HG03135 (cell line): ENCODE measurements around the gene ZDHHC19.
"Not testable (repeated sequence)": the region's sequence is repeated elsewhere in the genome, so short reads cannot be mapped to it uniquely, and the experiment has no call there.

Source experiments
- ATAC-seq: cut with Tn5 transposase; IDR thresholded peaks from one replicate; pipeline ENCODE4 v1.9.1; 2021; ENCODE audit warnings: mild to moderate bottlenecking, moderate library complexity; ENCODE audit not compliant: unreplicated experiment

ZDHHC19 gene

DNA sequence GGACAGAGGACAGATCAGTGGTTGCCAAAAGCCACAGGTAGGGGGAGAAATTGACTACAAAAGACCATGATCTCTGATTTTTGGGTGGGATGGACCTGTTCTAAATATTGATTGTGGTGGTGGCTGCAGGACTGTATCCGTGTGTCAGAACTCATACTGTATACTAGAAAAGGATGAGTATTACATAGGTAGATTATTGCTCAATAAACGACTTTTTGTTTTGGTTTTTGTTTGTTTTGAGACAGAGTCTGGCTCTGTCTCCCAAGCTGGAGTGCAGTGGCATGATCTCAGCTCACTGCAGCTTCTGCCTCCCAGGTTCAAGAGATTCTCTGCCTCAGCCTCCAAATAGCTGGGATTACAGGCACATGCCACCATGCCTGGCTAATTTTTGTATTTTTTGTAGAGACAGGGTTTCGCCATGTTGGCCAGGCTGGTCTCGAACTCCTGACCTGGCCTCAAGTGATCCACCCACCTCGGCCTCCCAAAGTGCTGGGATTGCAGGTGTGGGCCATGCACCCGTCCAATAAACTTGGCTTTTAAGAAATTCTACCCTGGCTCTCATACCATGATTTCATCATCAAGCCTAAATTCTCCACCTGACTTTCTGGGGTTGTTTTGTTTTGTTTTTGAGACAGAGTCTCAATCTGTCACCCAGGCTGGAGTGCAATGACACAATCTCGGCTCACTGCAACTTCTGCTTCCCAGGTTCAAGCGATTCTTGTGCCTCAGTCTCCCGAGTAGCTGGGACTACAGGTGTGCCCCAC is 5.6 kb downstream of the ZDHHC19 start:
- ATAC-seq: not testable (repeated sequence)

DNA sequence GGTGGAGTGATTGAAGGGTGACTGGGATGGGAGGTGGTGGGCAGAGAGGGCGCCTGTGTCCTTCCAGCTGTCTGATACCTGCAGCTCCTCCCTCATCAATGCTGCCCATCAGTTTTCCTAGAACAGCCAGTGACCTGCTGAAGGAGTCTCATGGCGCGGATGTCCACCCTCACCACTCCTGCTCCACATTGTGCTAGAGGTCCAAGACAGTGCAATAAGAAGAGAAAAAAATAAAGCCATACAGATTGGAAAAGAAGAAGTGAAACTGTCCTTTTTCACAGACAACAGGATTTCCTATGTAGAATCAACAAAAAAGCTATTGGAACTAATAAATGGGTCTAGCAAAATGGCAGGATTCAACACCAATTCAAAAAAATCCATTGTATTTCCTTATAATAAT is 7.4 kb downstream of the ZDHHC19 start:
- ATAC-seq: no peak

DNA sequence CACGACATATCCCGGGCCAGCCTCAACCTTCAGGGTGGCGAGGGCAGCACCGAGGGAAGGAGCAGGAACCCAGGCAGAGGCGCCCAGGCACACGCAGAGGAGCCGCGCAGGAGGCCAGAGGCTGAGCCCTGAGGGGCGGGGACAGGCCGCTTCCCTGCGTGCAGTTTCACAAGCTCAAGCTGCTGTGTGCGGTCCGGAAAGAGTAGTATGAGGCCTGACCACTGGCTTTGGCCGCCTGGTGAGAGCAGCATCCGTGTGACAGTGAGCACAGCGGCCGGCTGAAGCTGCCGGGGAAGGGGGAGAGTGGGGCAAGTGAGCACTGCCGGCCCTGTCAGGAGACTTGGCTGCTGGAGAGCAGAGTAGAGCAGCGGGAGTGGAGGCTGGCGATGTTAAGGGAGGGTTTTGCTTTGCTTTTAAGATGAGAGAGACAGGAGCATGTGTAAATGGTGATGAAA is 8.7 kb downstream of the ZDHHC19 start:
- peak; percentile 50 for ATAC-seq

DNA sequence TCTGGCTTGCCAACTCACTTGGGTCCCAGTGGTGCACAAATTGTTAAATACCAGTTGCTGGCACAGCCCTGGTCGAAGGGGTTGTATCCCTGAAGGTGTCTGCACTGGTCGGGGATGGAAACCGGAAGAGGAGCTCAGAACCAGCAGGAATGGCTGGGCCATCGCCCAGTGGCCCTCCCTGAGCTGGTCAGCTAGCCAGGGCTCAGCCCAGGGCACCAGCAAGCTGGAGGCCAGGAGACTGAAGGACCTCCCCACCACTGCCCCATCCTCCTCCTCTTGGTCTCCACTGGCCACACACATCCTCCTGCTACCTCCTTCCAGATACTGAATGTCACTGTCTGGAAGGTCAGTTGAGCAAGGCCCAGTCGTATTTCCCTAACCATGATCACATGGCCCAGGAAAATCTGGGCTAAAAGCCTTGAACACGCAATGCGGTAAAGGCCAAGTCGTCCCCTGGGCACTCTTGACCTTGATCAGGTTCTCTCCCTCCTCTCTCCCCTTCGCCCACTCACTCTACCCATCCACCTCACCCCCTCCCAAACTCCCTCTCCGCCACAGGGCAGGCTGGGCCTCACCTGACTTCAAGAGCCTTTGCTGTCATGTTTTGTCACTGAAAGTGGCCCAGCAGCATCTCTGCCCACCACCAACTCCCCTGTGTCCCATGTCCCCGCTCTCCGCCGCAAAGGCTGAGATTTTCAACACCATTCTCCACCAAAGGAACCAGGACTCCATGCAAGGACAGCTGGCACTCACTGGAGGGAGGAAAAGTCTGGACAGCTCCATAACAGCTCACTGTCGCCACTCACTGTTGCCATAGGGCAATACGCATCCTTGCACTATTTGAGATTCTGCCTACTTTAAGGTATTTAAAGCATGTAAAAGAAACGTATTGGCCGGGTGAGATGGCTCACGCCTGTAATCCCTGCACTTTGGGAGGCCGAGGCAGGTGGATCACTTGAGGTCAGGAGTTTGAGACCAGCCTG is 12.1 kb downstream of the ZDHHC19 start:
- no peak for ATAC-seq

DNA sequence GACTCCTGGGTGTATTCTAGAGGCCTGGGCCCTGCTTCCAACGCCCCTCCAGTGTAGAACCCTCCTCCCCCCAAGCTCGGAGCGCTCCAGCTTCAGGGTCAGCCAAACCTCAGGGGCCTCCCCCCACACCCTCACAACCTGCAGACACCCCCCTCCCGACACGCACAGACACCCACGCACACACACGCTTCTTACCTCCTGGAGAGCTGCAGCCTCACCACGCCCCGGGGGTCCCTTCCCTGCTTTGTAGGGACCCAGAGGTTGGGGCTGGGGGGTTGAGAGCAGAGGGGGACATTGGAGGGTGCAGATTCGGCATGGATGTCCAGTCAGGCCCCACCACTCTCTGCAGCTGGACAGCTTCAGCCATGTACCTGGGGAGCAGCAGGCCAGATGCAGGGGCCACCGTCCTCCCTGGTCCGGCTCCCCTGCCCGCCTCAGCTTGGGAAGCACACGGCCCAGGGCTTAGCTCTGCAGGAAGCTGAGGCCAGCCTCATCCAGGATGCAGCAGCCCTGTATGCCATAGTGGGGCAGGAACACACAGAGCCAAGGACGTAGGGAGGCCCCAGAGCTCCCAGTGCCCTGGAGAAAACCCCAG is 13.0 kb downstream of the ZDHHC19 start:
- no peak for ATAC-seq

DNA sequence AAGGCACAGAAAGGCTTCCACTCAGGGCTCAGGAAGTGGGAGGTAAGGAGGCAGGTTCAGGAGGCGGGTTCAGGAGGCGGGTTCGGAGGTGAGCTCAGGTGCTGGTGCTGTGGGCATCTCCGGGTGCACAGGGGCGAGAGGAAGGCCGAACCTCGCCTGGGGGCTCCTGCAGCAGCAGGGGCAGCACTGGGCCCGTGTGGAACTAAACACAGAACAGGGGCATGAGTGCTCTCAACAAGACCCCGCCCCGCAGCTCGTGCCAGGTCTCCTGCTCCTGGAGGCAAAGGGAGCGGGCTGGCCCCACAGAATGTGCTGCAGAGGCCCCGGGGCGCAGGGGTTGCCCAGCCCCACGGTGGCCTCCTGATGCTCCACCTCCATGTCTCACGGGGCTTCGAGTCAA is 13.7 kb downstream of the ZDHHC19 start:
- no peak for ATAC-seq

DNA sequence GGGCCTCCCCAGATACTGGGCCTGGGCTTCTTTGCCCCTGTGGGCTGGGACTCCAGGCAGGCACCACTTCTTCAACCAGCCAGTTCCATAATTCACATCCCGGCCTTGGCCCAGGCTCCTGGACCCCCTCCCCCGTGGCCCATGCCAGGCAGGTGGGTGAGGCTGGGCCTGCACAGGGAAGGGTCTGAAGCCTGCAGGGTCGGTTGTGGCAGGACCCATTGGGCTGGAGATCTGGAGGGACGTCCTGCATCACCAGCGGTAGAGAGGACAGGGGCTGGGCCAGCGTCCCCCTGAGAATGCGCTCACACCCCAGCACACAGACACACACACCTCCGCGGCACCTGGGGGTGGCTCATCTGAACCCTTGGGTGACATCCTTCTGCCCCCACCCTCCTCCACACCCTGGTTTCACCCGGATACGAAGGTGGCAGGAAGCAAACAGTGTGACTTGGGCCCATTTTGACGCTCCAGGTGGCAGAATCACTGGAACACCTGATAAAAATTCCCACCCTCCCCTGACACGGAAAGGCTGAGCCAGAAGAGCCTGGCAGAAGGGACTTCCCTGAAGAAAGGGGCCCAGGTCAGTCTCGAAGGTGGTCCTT is 15.4 kb downstream of the ZDHHC19 start:
- no peak for ATAC-seq

DNA sequence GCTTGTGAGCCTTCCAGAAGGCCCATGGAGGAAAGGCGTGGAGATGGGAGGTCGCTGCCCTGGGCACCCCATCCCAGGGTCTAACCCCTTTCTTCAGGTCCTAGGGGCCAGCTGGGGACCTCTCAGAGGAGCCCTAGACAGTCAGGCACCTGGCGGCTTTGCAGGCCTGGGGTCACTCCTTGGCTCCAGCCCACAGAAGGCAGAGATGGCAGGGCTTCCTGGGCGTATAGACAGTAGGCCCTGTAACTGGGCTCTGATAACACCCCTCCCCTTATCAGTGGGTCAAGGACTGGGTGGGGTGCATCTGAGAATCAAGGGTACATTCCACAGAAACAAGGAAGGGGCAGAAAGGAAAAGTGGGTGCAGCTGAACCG is 16.7 kb downstream of the ZDHHC19 start:
- ATAC-seq: no peak

DNA sequence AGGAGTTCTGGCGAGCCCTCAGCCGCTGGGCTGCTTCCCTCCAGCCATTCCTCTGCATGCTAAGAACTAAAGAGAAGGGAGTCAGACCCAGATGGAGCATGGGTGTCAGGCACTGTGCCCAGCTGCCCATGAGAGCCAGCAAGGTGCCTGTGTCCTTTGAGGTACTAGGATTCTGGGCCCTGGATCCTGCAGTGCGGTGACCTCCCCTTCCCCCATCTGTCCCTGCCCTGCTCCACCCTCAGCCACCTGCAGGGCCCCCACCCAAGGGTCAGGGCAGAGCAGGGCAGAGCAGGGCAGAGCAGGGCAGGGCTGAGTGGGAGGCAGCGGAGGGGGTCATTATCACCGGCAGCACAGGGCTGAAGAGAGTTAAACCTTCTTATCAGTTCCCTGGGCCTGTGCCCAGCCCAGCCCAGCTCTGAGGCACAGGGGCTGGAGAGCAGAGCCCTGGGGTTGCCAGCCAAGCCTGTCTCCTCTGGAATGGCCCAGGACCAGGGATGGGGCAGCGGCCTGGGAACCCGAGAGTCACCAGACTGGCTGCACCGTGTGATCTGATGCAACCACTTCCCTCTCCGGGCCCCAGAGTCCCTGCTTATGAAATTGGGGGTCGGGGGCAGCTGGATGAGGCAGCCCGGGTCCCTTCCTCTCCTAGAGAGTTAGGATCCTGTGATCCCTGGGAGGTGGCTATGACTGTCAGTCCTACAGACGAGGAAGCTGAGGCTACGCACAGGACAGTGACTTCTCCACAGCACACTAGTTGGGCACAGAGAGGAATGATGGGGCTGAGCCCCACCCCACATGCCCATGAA is 17.3 kb downstream of the ZDHHC19 start:
- ATAC-seq: no peak

DNA sequence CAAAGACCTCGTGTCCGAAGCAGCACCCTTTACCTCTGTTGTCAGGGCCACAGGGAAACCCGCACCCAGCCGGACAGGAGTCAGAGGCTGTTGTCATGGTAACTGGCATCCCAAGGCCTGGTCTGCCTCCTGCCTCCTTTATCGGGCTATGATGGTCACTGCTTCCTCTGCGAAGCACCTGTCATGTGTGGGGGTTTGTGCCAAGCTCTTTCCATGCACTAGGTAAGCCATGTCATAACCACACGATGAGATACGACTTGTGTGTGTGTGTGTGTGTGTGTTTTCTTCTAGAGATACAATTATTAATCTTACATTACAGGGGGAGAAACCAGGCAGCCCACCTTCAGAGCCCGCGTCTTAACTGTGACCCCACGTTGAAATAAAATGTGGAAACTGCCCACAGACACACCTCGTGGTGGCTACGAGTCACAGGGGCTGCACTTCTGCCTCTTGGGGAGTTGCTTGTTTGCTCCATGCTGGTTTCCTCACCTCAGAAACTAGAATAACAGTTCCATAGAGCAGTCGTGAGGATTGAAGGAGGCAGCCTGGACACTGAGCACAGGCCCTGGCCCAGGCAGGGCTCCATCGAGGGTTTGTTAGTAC is 18.0 kb downstream of the ZDHHC19 start:
- ATAC-seq: no peak

DNA sequence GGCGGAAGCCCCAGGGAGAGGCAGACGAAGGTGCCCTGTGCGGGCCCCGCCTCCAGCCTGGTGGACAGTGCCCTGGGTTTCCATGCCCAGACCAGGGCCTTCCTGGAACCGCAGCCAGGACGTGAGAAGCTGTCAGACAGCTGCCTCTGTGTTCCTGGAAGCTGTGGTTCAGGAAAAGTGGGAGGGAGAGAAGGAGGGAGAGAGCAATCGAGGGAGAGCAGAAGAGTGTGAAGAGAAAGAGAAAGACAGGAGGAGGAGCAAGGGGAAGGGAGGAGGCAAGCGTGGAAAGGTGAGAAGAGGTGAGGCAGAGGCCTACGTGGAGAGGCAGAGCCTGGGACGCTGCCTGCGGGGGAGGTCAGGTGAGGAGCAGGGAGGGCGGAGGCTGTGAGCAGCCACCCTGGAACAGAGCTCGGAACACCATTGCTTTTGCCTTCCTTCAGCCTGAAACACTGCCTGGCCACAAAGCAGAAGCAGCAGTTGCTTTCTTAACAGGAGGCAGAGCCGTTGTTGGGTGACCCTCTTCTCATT is 18.6 kb downstream of the ZDHHC19 start:
- ATAC-seq: no peak

DNA sequence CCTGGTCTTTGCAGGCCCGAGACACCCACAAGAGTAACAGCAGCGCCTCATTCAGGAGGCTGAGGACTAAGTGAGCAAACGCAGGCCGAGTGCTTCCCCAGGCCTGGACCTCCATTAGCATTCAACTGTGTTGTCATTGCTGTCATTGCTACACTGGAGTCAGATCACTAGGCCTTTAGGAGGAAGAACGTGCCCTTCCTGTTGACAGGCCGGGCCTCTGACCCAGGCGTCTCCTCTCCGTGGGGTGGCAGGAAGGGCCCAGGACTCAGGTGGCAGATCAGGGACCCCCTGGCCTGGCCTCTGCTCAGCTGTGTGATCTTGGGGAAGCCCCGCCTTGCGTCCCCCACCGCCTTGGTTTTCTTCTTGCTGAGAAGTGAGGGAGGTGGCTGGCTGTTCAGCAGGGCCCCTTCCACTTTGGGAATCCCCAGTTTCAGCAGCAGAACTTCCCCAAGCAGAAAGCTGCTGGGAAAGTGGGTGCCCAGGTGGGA is 19.1 kb downstream of the ZDHHC19 start:
- no peak for ATAC-seq

DNA sequence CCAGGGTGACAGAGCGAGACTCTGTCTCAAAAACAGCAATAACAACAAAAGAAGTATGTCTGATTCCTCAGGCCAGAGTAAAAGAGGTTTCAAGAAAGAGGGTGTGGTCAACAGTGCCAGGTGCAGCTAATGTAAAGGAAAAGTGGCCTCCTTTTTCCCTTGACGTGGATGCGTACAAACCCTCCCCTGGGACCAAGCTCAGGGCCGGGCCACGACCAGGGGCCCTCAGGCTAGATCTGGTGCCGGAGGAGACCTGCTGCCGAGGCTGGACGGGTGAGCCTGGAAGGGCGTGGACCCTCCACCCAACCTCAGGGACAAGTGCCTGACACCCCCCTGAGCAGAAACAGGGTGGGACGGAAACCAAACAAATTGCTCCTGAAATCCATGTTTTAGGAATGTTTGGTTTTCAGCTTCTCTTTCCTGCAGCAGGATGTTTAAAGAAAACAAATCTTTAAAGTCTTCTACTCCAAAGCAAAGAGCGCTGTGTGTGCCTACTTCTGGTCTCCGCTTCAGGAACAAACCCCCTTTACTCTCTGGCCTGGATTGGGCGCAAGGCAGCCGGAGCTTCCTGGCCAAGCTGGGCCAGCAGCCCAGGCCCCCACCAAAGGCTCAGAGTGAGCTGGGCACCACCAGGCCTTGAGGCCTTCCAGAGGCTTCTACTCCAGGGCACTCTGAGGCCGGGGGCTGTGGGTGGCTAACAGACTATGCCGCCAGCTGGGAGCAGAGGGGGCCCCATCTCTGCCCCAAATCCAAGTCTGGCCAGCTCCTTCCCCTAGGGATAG is 21.4 kb downstream of the ZDHHC19 start:
- ATAC-seq: no peak

DNA sequence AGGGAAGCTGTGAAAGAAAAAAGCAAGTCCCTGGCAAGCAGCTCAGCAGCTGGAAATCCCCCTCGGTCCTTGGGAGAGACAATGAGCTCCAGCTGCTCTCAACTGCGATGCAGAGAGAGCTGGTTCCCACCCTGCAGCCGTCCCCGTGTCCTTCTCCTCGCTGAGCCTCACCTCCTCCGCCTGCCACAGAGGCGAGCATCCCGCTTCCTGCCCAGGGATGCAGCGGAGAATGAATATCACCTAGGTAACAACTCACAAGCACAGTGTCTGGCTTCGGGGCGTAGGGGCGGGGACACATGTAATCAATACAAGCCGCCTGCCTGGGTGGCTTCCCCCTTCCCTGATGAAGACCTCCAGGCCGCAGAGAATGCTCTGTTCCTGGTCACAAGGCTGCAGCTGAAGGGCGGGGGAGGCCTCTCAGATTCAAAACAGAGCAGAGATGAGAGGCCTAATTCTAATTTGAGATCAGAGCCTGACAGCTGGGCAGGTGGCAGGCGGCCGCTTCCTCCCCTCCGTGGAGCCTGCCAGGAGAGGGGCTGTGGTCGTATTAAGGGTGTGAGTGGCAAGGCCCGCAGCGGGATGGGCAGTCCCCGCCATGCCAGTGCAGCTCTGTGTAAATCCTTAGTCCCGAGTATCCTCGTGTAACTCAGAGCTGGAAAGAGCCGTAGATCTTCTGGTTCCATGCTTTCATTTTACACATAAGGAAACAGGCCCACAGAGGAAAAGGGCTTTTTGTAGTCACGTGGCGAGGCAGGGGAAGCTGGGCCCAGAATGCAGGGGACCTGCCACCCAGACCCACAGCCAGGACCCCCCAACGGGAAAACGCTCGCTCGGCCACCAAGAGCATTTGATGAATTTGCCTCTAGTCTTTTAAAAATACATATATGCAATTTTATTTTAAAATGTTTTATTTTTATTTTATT is 24.3 kb downstream of the ZDHHC19 start:
- ATAC-seq: peak; percentile 42

DNA sequence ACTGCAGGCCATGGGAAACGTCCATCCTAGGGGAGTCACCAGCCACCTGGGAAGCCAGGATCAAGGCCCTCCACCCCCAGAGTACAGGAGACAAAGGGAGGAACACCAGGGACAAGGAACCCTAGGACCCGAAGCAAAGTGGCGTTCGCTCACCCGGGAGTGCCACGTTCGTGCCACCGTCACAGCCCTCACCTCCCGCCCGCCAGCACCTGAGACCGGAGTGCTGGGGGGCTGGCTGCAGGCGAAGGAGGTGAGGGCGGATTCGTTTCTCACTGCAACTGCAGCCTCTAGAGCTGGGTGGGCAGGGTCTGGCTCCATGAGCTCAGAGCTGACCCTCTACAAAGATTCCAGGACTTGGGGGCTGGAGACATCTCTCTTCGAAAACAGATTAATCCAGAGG is 26.3 kb downstream of the ZDHHC19 start:
- no peak for ATAC-seq

DNA sequence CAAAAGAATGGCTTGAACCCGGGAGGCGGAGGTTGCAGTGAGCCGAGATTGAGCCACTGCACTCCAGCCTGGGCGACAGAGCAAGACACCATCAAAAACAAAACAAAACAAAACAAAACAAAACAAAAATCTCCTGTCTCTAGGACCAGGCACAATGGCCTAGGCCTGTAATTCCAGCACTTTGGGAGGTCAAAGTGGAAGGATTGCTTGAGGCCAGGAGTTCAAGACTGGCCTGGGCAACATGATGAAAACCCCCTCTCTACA is 27.1 kb downstream of the ZDHHC19 start:
- ATAC-seq: not testable (repeated sequence)

DNA sequence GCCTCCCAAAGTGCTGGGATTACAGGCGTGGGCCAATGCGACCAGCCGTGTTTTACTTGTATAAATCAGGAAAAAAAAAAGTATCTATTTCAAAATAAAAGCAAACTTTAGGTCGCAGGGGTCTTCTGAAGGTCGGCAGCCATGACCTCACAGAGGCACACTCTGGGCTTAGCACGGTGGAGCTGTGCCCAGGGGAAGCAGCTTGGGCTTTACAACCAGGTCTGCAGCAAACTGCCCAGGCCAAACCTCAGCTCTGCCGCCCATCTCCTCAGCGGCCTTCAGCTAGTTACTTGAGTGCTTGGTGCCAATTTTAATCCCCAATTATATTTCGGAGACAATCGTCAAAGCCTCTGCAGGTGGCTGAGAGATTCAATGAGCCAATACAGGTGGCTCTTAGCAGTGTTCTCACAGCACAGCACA is 30.1 kb downstream of the ZDHHC19 start:
- ATAC-seq: no peak

DNA sequence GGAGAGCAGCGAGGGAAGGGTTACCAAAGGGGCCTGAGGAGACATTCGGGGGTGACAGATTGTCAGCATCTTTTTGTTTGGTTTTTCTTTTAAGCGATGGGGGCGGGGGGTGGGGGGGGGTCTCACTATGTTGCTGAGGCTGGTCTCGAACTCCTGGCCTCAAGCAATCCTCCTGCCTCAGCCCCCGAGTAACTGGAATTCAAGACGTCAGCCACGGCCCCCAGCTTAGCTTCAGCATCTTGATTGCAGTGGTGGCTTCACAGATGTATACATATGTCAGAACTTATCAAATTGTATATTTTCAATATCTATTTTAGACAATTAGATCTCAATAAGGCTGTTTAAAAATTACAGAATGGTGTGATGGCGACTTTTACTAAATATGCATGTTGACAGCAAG is 30.9 kb downstream of the ZDHHC19 start:
- ATAC-seq: no peak
